ENCODE data around the gene ZMYND19.
A peak's percentile ranks its signal among the peaks of the same experiment; 100 is the strongest.

ZMYND19 gene

DNA sequence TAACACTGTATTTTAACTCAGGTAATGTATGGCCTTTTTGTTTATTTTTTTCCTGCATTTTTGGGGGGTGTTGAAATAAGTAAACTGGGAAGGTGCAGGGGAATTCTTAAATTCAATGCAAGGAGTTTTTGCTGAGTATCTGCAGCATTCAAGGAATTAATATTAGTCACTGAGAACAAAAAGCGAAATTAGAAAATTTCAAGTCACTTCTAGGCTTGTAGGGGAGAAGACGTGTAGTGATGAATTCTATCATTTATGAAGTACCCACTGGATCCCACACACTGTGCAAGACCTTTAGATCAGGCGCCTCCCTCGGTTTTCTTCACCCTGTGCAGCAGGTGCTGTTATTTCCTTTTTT lies 29.7 kb upstream of the ZMYND19 start:
- peak overlapping the region; percentile 90 for H3K4me3 ChIP-seq (ENCODE audit: low read length)
- TF ChIP-seq ZNF274 (IDR thresholded peaks at IDR 0.05; ENCODE audit: low read depth, low read length), result no peak

DNA sequence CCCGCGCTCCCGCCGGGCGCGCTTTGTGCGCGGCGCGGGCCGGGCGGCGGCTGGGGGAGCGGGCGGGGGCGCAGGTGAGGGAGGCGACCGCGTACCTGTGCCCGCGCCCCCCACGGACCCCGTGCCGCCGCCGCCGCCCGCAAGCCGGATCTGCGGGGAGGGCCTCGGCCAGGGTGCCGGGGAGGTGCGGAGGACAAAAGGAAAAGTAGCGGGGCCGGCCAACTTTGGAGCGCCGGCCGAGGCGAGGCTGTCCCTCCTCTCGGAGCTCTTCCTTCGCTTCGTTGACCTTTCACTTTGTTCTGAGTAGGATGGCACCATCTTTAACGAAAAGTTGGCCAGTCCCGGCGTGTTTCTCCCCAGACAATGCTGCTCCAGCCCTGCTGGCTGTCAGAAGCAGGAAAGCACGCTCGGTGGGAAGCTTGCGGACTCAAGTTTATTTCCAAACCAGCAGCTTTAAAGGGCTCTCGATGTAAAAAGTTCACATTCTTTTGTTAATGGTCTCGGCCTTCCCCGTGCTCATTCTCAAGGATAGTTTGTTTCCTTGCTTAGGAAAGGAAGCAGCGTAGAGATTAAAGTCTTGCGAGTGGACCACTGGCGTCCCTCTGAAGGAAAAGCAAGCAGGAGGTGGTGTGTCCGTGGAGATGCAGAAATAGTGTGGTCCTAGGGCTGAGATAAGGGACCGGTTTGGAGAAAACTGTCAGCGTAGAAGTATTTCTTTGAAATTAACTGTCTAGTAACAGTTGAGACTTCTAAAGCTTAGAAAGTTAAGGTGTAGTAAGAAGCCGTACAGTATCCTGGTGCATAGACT lies 29.1 kb upstream of the ZMYND19 start:
- TF ChIP-seq ZNF274 (IDR thresholded peaks at IDR 0.05; ENCODE audit: low read depth, low read length), result no peak
- peak overlapping the region; percentile 90 for H3K4me3 ChIP-seq (ENCODE audit: low read length)

DNA sequence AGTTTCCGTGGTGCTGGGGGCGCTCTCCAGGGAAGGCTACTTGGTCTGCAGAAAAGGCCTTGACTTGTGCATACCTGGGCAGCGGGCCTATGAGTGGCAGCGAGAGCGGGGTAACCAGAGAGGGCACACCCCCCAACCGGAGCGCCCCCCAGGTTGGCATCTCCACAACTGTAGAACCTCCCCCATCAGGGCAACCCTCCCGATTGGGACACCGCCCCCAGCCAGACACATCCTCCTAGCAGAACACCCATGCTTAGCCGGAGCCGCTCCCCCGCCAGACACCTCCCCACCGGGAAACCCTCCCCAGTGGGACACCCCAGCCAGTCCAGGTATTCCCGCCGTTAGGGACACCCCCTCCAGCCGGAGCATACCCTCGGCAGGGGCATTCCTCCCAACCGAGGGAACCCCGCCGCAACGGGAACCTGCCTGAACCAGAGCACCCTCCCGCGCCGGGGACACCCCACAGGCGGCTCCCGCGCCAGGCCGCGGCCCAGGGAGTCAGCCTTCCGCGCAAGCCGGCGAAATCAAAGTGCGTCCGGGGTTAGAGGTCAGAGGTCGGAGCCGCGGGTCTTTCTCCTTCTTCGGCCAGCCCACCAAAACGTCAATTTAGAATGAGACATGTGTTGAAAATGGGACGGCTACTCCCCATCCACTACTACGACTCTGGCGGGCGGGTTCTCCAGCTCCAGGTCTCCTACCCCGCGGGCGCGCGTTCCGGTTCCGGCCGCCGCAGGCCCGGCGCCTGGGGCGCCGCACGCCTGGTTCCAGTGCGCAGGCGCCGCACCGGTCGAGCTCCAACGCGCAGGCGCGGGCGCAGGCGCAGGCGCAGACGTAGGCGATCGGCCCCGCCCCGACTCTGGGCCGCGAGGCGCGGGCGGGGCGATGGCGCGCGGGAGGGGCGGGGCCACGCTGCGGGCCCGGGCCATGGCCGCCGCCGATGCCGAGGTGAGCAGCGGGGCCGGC lies 28.1 kb upstream of the ZMYND19 start, which contains the start of gene EHMT1:
TSS of gene EHMT1 (plus strand) at position 901 of the 963 bp plus-strand sequence. CDS start at position 925, 24 bp downstream.
- no peak for TF ChIP-seq ZNF274 (IDR thresholded peaks at IDR 0.05; ENCODE audit: low read depth, low read length)
- H3K4me3 ChIP-seq (ENCODE audit: low read length), result peak within 1 kb of the TSS; percentile 90

DNA sequence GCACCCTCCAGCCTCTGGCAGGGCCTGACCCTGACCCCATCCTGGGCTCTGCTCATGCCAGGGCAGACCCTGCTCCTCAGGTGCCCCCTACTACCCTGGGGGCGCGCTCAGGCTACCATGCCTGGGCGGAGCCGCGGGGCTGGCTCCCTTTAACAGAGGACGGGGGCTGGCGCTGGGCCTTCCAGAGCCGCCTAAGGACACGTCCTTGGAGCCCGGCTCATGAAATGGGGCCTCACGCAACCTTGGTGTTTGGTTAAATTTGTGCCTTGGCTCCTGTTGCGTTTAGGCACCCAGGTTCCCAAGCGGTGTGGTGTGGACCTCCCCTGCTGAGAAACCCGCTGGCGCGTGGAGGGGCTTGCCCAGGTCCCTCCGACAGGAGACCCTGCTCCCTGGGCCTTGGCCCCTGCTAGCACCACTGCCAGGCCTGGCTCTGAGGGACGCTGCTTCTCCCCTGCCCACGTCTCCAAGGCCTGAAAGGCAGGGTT lies 25.1 kb upstream of the ZMYND19 start:
- TF ChIP-seq ZNF274 (IDR thresholded peaks at IDR 0.05; ENCODE audit: low read depth, low read length), result no peak
- no peak overlapping the region for H3K4me3 ChIP-seq (ENCODE audit: low read length)

DNA sequence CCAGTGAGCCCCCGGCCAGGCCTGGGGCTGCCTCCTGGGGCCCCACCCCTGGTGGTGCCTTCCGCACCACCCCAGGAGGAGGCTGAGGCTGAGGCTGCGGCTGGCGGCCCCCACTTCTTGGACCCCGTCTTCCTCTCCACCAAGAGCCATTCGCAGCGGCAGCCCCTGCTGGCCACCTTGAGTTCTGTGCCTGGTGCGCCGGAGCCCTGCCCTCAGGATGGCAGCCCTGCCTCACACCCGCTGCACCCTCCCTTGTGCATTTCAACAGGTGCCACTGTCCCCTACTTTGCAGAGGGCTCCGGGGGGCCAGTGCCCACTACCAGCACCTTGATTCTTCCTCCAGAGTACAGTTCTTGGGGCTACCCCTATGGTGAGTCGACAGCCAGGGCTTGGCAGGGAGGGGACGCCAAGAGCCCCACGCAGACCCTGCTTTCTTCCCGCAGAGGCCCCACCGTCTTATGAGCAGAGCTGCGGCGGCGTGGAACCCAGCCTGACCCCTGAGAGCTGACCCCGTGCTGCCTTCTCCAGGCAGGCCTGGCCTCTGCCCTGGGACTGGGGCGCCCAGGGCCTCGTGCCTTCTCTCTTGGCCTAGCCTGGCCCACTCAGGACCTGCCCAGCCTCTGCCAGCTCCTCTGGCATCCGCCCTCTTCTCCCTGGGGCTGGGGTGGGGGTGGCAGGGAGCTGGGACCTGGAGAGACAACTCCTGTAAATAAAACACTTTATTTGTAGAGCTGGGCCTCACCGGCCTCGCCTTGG lies 24.5 kb upstream of the ZMYND19 start:
- no peak overlapping the region for H3K4me3 ChIP-seq (ENCODE audit: low read length)
- TF ChIP-seq ZNF274 (IDR thresholded peaks at IDR 0.05; ENCODE audit: low read depth, low read length), result no peak

DNA sequence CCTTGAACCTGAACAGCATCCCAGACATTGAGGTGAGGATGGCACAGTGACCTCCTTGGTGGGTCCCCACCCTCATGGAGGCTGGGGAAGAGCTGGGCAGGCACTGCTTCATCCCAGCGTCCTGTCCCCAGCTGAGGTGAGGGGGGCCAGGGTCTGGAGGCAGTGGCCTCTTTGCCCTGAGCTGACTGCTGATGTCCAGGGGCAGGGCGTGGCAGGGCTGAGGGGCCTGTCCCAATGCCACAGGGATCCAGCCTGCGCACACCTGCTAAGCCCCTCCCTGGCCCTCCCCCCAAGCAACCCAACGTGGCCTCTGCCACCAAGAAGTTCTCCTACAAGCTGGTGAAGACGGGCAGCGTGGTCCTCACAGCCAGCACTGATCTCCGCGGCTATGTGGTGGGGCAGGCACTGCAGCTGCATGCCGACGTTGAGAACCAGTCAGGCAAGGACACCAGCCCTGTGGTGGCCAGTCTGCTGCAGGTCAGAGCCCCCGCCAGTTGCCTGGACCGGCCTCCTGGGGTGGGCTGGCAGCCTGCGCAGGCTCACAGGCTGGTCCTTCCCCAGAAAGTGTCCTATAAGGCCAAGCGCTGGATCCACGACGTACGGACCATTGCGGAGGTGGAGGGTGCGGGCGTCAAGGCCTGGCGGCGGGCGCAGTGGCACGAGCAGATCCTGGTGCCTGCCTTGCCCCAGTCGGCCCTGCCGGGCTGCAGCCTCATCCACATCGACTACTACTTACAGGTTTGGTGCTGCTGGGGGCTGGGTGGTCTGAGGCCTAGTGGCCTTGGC lies 23.6 kb upstream of the ZMYND19 start:
- no peak overlapping the region for H3K4me3 ChIP-seq (ENCODE audit: low read length)
- no peak for TF ChIP-seq ZNF274 (IDR thresholded peaks at IDR 0.05; ENCODE audit: low read depth, low read length)

DNA sequence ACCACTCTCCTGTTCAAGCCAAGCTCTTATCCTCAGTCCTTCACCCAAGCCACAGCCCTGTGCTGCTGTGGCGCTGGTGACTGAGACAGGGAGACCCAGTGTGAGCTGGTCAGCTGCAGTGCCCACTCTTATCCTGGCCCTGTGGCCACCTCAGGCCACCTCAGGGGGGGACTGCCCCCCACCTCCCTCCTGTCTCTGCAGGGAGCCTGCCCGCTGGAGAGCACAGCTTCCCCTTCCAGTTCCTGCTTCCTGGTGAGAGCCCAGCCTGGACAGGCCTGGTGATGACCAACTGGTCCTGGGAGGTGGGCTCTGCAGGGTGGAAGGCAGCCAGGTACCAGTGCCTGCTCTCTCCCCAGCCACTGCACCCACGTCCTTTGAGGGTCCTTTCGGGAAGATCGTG lies 22.9 kb upstream of the ZMYND19 start:
- no peak for TF ChIP-seq ZNF274 (IDR thresholded peaks at IDR 0.05; ENCODE audit: low read depth, low read length)

DNA sequence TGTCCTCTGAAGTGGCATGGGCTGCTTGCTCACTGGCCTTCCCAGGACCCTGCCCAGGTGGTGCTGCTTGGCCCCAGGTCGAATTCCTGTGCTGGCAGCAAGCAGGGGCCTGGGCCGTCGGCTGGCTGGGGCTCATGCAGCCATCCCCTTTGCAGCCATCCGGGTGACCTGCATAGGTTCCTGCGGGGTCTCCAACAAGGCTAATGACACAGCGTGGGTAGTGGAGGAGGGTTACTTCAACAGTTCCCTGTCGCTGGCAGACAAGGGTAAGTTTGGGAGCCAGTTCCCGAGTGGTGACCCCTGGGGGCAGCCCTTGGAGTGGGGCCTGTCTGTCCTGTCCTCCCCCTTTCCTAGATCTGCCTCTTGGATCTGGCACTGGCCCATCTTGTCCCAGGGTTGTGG lies 22.4 kb upstream of the ZMYND19 start:
- no peak overlapping the region for H3K4me3 ChIP-seq (ENCODE audit: low read length)
- TF ChIP-seq ZNF274 (IDR thresholded peaks at IDR 0.05; ENCODE audit: low read depth, low read length), result no peak

More for the DNA sequence above, 22.9 kb upstream of the ZMYND19 start:
- H3K4me3 ChIP-seq (ENCODE audit: low read length), result no peak overlapping the region

DNA sequence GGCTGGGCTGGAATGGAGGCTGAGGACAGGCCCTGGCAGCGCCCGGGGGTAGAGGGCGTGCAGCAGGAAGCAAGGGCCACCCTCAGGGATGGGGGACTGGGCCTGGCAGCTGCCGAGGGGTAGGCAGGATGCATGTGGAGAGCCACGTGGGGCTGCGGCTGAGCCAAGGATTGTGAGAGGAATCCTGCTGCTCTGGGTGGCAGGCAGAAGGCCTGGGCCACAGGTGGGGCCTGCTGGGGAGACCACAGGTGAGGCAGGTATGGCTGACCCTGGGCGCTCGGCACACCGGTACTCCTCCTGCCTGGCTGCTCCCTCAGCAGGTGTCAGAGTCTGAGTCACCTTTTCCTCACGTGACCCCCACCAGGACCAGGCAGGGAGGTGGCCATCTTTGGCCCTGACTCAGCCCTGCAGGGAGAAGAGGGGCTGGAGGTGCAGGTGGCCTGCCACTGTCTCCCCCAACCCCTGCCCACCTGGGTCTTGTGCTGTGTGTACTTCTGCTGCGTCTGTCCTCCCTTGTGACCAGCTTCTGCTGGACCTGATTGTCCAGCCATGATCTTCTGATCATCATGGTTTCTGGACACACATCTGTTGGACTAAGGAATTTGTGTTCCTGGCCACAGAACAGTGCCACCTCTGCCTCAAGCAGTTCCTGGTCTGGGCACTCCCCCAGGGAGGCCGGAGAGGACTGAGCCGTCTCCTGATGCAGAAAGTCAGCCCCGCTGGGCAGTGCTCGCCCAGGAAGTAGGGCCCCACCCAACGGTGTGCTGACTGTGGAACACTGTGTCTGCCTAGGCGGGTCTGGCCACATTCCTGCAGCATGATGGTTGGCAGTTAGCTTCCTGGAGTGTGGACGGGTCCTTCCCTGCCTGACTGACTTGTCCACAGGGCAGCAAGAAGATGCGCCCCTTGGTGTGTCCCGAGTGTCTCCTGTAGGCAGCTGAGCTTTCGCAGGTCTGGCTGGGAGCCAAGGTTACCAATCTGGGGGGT lies 21.6 kb upstream of the ZMYND19 start:
- TF ChIP-seq ZNF274 (IDR thresholded peaks at IDR 0.05; ENCODE audit: low read depth, low read length), result no peak
- H3K4me3 ChIP-seq (ENCODE audit: low read length), result no peak overlapping the region

DNA sequence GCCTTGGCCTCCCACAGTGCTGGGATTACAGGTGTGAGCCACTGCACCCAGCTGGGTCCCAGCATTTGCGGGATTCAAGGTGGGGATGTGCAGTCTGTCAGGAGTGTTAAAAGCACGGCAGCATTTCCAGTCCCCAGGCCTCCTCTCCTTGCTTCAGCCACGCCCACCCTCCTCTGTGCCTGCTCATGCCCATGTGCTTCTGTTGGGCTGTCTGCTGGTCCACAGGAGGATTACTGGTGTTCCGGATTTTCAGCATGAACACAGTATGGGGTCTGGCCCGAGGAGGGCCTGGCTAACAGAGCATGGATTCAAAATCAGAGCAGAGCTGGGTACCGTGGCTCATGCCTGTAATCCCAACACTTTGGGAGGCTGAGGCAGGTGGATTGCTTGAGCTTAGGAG lies 20.6 kb upstream of the ZMYND19 start:
- no peak for TF ChIP-seq ZNF274 (IDR thresholded peaks at IDR 0.05; ENCODE audit: low read depth, low read length)
- no peak overlapping the region for H3K4me3 ChIP-seq (ENCODE audit: low read length)

DNA sequence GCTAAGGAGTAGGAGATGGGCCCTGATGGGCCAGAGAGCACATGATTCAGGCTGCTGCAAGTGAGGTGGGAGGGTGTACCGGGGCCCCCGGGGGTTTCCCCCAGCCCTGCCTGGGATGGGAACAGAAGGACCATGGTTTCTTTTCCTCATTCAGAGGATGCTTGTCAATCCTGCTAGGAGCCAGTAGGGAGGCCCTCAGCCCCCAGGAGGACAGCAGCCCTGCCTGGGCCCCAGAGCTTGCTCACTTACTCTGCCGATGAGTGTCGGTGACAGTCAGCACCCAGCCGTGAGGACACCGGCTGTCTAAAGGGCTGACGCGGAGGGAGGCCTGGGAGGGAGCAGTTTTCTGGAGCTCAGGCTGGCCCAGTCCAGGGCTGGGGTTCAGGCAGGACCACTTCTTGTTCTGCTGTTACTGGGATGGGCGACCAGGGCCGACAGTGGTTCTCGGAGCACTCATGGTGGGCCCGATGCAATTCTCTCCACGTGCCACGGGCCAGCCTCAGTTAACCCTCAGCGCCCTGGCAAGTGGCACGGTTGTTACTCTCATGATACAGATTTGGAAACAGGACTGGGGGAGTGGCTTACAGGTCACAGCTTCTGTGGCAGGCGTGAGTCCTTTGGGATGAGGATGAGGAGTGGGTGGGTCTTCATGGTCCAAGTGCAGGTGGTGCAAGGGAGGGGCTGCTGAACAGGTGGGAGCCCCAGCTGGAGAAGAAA lies 17.0 kb upstream of the ZMYND19 start:
- TF ChIP-seq ZNF274 (IDR thresholded peaks at IDR 0.05; ENCODE audit: low read depth, low read length), result no peak
- H3K4me3 ChIP-seq (ENCODE audit: low read length), result no peak overlapping the region; the same call in 1 of the 2 replicates
